Left lung (tissue), 10 donors: ENCODE measurements around the gene AGBL1. TPM values are rescaled to one million over a fixed set of nuclear protein-coding genes. Genes with fewer than 3 reads are reported as not detected.
"Not testable (repeated sequence)": the region's sequence is repeated elsewhere in the genome, so short reads cannot be mapped to it uniquely, and the experiment has no call there.

Experiments used
- ATAC-seq: fragments of 200-7000 bp; cut with Tn5 transposase; one replicate; pipeline ENCODE4 v1.9.1; 2020; ENCODE audit warnings: moderate library complexity
- DNase-seq, 4 donors: peaks; one replicate each; pipeline ENCODE4 v3.0.0-alpha.2; 2013 to 2020
- H3K27ac ChIP-seq, 2 donors: fragments of 200-600 bp; sonication (generic) in 1 of 2; one replicate each; pipeline versions ENCODE4 v1.5.0 to v1.8.0; 2020 to 2021
- H3K27me3 ChIP-seq, 2 donors: fragments of 200-600 bp; sonication (generic) in 1 of 2; one replicate each; pipeline versions ENCODE4 v1.5.0 to v1.8.0; 2020 to 2021
- H3K36me3 ChIP-seq, 2 donors: fragments of 200-600 bp; sonication (generic) in 1 of 2; one replicate each; pipeline versions ENCODE4 v1.5.0 to v1.8.0; 2020 to 2021
- H3K4me1 ChIP-seq, 2 donors: fragments of 200-600 bp; one replicate each; pipeline ENCODE4 v1.8.0; 2021
- H3K4me3 ChIP-seq, 2 donors: fragments of 200-600 bp; sonication (generic) in 1 of 2; one replicate each; pipeline versions ENCODE4 v1.5.0 to v1.8.0; 2020 to 2021; ENCODE audit warnings: mild to moderate bottlenecking in 1 of 2
- H3K9me3 ChIP-seq, 2 donors: fragments of 200-600 bp; sonication (generic) in 1 of 2; one replicate each; pipeline versions ENCODE4 v1.5.0 to v1.8.0; 2020 to 2021
- CTCF ChIP-seq, 2 donors: fragments of 200-600 bp; sonication (generic) in 1 of 2; IDR thresholded peaks; one replicate each; pipeline versions ENCODE4 v1.5.0 to v1.8.0; 2021; ENCODE audit warnings: antibody characterized with exemption in 2 of 2
- intact Hi-C, 2 donors: fragments of 100-400 bp; cut with DNase I; formaldehyde crosslinking; loops; one replicate each; pipeline versions ENCODE4 v1.11.2 to v1.14.2; 2022
- polyA plus RNA-seq, 6 donors: library from polyadenylated mRNA; unstranded; fragments of 120-200 nt; gene quantifications; one replicate each; pipeline ENCODE4 v1.2.1, GENCODE V29; 2013; ENCODE audit not compliant: insufficient read length in 6 of 6
- total RNA-seq, 2 donors: library from RNA; stranded (reverse); fragmentation: NEBNext Ultra II Directional; extraction: Animal tissue kit (Norgen Biotek cat#: 25700); gene quantifications; one replicate each; pipeline ENCODE4 v1.2.1, GENCODE V29; 2021
- donor health status: DM: no; HTN: yes; CAD: no.
- donor health status: DM: no; HTN: no; CAD: no.

AGBL1 gene
- total and polyA plus RNA-seq, 8 donors = 0.01 to 3.3 (median 0.11) TPM; not detected in 1

DNA sequence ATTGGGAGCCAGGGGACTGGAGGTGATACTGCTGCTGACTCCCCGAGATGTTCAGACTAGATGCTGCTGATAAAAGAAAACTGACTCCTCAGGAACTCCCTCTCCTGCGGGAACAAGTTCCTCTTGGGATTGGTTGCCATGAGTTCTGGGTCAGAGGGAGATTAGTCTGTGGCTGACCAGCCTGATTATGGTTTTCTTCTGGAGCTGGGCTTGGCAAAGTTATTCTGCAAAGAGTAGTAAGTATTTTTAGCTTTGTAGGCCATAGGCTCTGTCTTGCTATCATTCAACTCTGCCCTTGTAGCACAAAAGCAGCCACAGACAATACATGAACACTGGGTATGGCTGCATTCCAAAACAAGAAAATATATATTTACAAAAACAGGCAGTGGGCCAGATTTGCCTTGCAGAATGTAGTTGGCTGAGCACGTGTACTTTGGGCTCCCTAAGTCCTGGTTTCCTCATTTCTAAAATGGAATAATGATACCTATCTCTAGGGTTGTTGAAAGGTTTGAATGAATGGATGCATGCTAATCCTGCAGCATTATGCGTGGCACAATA lies 796.8 kb downstream of the AGBL1 start:
- no peak overlapping the region for H3K4me3 ChIP-seq
- ATAC-seq (no peak), DNase-seq (no peak)
- H3K27ac ChIP-seq = no peak overlapping the region
- H3K9me3 ChIP-seq = no peaks in the 10 kb centered on the region
- intact Hi-C loops = no loop called here
- no peaks in the 10 kb centered on the region for H3K4me1 ChIP-seq
- no peaks in the 10 kb centered on the region for H3K27me3 ChIP-seq
- no peak for TF ChIP-seq CTCF (IDR thresholded peaks at IDR 0.05)
- no peaks in the 10 kb centered on the region for H3K36me3 ChIP-seq

- H3K9me3 ChIP-seq = no peaks in the 10 kb centered on the region
- H3K27ac ChIP-seq = no peak overlapping the region
- no peaks in the 10 kb centered on the region for H3K36me3 ChIP-seq
- intact Hi-C loops = no loop called here
- DNase-seq (no peak), ATAC-seq (no peak)
- H3K4me3 ChIP-seq = no peak overlapping the region
- H3K4me1 ChIP-seq = no peaks in the 10 kb centered on the region
- H3K27me3 ChIP-seq = no peaks in the 10 kb centered on the region
- TF ChIP-seq CTCF (IDR thresholded peaks at IDR 0.05) = no peak
Measured at GRCh38 chr15:86877171-86877631, 797.5 kb downstream of the AGBL1 start.

GRCh38 chr15:86878844-86879243 lies 799.2 kb downstream of the AGBL1 start:
- ATAC-seq, H3K27ac ChIP-seq, H3K4me3 ChIP-seq, H3K36me3 ChIP-seq, H3K4me1 ChIP-seq, DNase-seq, intact Hi-C loops, H3K9me3 ChIP-seq, H3K27me3 ChIP-seq: not testable (repeated sequence)

DNA sequence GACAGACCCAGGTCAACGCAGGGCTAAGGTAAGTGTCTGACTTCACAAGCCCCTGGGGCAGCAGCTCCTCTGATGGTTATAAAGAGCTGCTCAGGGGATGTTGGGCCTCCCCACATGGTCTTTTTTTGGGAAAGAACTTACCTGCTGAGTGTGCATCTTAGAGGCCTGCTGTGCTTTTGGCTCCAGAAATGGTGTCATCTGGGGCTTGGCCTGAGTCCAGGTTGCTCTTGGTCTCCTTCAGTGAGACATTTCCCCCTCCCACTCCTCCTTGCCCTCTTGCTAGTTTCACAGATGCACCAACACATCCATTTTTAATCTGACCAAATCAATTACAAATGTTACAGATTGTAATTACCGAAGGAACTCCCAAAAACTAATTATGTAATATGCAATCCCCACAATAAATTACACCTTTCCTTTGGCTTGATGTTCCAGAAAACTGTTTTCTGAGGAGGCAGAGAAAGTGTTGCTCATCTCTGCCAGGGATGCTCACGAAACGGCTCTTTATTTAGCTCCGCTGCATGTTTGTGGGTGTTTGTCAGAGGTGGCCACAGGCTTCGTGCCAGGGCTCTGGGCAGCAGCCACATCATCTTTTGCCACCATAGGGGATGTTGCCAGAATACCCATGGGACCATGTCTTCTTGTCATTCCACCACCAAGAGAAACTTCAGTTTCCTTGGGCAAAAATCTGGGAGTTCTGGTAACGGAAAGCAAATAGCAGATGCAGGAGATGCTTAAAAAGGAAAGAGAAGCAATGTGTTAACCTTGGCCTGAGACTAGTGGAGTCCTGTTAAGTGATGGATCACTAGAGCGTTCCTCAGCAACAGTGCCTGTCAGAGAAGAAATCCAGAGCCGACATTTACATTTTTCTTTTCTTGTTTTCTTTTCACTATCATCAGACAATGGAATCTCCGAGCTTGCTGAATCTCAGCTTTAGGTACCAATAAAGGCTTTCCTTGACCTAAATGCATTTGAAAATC lies 799.9 kb downstream of the AGBL1 start:
- Histone ChIP-seq H3K9me3 (no peaks in the 10 kb centered on the region), H3K27me3 (no peaks in the 10 kb centered on the region), H3K4me3 (no peak overlapping the region), H3K36me3 (no peaks in the 10 kb centered on the region), H3K27ac (no peak overlapping the region), H3K4me1 (no peaks in the 10 kb centered on the region)
- intact Hi-C loops = no loop called here
- no peak for ATAC-seq
- no peak for TF ChIP-seq CTCF (IDR thresholded peaks at IDR 0.05)
- DNase-seq = no peak

DNA sequence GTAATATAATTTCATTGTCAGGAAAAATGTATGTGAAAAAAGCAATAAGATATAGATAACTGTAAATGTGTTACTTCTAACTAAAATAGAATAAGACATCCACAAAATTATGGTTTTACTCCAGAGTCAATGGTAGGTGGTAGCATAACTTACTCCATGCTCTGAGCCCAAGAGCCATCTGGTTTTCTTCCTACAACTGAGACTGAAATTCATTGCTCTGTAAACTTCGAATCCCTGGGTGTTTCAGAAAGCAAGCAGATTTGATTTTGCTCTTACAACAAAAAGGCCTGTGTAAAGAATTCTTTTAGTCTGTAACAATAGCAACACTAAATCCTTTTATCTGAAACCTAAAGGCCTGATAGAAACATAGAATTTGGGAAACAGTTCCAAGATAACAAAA lies 805.9 kb downstream of the AGBL1 start:
- H3K36me3 ChIP-seq = no peaks in the 10 kb centered on the region
- DNase-seq = peak in 2 of 4 donors; percentile 36 to 56
- ATAC-seq = no peak
- H3K4me3 ChIP-seq = no peak overlapping the region
- H3K27me3 ChIP-seq = no peaks in the 10 kb centered on the region
- H3K27ac ChIP-seq = no peak overlapping the region
- intact Hi-C loops = no loop called here
- TF ChIP-seq CTCF (IDR thresholded peaks at IDR 0.05) = no peak
- H3K4me1 ChIP-seq = no peaks in the 10 kb centered on the region
- no peaks in the 10 kb centered on the region for H3K9me3 ChIP-seq
